Measurements from ENCODE around the gene ADAP2.
A peak's percentile ranks its signal among the peaks of the same experiment; 100 is the strongest.

The ADAP2 gene

DNA sequence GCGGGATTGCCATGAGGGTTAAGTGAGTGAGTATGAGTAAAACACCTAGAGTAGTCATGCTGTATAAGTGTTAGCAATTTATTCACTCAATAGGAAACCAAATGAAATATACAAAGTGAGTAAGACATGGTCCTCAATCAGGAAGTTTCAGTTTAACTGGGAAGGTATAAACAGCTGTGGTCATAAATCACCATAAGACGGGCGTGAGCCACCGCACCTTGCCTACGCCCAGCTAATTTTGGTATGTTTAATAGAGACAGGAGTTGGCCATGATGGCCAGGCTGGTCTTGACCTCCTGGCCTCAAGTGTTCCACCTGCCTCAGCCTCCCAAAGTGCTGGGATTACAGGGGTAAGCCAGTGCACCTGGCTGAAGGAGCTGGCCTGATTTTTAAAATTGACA is 76.1 kb downstream of the ADAP2 start:
- no peak overlapping the region for H3K4me3 ChIP-seq (replicated peaks; ENCODE audit: low read depth, low read length)
- no peak for TF ChIP-seq CTCF (IDR thresholded peaks at IDR 0.05; ENCODE audit: insufficient read depth, low read length, poor library complexity, severe bottlenecking)
- DNase-seq (ENCODE audit: extremely low read depth, insufficient read length) = no peak
- no peaks in the 10 kb centered on the region for H3K27me3 ChIP-seq (replicated peaks; ENCODE audit: control insufficient read depth, insufficient read depth, low read length)
- peaks cover 17% of the 10 kb centered on the region for H3K36me3 ChIP-seq (ENCODE audit: control insufficient read depth, insufficient read depth, low read length)

GRCh38 chr17:31002047-31002446 is 80.3 kb downstream of the ADAP2 start:
- no peak for DNase-seq (ENCODE audit: extremely low read depth, insufficient read length)
- Histone ChIP-seq H3K36me3 (ENCODE audit: control insufficient read depth, insufficient read depth, low read length) (peaks cover 10% of the 10 kb centered on the region), H3K4me3 (replicated peaks; ENCODE audit: low read depth, low read length) (no peak overlapping the region), H3K27me3 (replicated peaks; ENCODE audit: control insufficient read depth, insufficient read depth, low read length) (no peaks in the 10 kb centered on the region)
- TF ChIP-seq CTCF (IDR thresholded peaks at IDR 0.05; ENCODE audit: insufficient read depth, low read length, poor library complexity, severe bottlenecking) = no peak

DNA sequence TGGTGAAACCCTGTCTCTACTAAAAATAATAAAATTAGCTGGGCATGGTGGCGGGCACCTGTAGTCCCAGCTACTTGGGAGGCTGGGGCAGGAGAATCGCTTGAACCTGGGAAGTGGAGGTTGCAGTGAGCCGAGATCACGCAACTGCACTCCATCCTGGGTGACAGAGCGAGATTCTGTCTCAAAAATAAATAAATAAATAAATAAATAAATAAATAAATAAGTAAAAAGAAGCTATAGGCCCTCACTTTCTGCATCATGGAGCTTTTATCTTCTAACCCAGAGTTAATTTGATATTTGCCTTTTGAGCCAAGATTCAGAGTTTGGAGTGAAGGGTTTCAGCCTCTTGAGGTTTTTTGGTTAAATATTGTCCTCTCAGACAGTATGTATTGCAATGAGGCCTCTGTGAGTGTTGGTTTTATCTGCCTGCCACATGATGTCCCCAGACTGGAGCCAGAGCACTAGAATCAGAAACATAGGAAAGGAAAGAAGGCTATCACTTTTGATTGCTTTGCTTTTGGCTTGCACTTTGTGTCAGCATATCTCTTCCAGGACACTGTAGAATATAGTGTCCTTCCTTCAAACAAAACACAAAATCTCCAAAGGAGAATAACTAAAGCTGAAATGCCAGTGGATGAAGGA is 81.6 kb downstream of the ADAP2 start:
- Histone ChIP-seq H3K4me3 (replicated peaks; ENCODE audit: low read depth, low read length) (no peak overlapping the region), H3K27me3 (replicated peaks; ENCODE audit: control insufficient read depth, insufficient read depth, low read length) (no peaks in the 10 kb centered on the region), H3K36me3 (ENCODE audit: control insufficient read depth, insufficient read depth, low read length) (peaks cover 3% of the 10 kb centered on the region)
- DNase-seq (ENCODE audit: extremely low read depth, insufficient read length) = no peak
- TF ChIP-seq CTCF (IDR thresholded peaks at IDR 0.05; ENCODE audit: insufficient read depth, low read length, poor library complexity, severe bottlenecking) = no peak

DNA sequence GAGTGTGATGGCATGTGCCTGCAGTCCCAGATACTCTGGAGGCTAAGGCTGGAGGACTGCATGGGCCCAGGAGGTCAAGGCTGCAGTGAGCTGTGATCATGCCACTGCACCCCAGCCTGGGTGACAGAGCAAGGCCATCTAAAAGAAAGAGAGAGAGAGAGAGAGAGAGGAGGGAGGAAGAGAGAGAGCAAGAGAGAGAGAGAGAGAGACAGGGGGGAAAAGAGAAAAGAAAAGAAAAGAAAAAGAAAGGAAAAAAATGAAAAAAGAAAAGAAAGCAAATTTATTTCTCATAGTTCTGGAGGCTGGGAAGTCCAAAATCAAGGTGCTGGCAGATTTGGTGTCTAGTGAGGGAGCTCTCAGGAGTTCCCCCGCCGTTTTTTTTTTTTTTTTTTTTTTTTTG is 82.4 kb downstream of the ADAP2 start:
- H3K36me3 ChIP-seq (ENCODE audit: control insufficient read depth, insufficient read depth, low read length) = no peaks in the 10 kb centered on the region; the same call in 1 of the 2 replicates
- no peaks in the 10 kb centered on the region for H3K27me3 ChIP-seq (replicated peaks; ENCODE audit: control insufficient read depth, insufficient read depth, low read length)
- no peak overlapping the region for H3K4me3 ChIP-seq (replicated peaks; ENCODE audit: low read depth, low read length)
- DNase-seq (ENCODE audit: extremely low read depth, insufficient read length) = no peak
- no peak for TF ChIP-seq CTCF (IDR thresholded peaks at IDR 0.05; ENCODE audit: insufficient read depth, low read length, poor library complexity, severe bottlenecking)

DNA sequence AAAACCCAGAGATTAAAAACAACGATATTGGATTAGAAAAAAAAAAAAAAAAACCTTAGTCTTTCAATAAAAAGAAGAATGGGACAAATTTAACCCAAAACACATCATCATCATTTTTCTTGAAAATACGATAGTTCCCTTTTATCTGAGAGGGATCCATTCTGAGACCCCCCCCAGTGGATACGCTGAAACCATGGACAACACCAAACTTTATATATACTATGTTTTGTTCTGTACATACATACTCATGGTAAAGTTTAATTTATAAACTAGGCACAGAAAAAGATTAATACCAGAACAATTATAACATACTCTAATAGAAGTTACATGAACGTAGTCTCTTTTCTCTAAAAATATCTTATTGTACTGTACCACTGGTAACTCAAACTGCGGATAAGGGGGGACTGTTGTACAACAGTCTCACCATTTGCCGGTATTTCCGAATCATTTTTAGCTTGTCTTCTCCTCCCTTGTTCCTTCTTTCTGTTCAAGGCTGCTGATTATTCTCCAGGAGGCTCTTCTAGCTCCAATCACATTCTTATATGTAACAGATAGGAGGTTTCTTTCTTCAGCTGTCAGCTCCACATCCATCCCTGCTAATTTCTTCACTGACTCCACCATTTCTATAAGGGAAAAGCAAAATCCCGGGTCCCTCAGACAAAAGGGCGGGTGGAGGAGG is 86.1 kb downstream of the ADAP2 start:
- no peak for TF ChIP-seq CTCF (IDR thresholded peaks at IDR 0.05; ENCODE audit: insufficient read depth, low read length, poor library complexity, severe bottlenecking)
- no peak for DNase-seq (ENCODE audit: extremely low read depth, insufficient read length)
- Histone ChIP-seq H3K4me3 (replicated peaks; ENCODE audit: low read depth, low read length) (peak overlapping the region; percentile 67), H3K36me3 (ENCODE audit: control insufficient read depth, insufficient read depth, low read length) (no peaks in the 10 kb centered on the region; the same call in 1 of the 2 replicates), H3K27me3 (replicated peaks; ENCODE audit: control insufficient read depth, insufficient read depth, low read length) (no peaks in the 10 kb centered on the region)
